Measurements from ENCODE around the gene PPP1R11. TPM values are rescaled to one million over a fixed set of nuclear protein-coding genes. Genes with fewer than 3 reads are reported as not detected.
"Not testable (repeated sequence)": the region's sequence is repeated elsewhere in the genome, so short reads cannot be mapped to it uniquely, and the experiment has no call there.

Gene PPP1R11
- total RNA-seq, 1 experiment from 2014 or later: 59.2 TPM

- ChIA-PET CTCF (no interaction called here), POLR2A (no interaction called here)
- H3K27me3 ChIP-seq (ENCODE audit: control insufficient read depth, insufficient read depth, low read length): peaks cover 16% of the 10 kb centered on the region
- in situ Hi-C loops (cut with HindIII; ENCODE audit: low pct_unique_long_range_greater_than_20kb, low sequenced_read_pairs) (no loop called here), intact Hi-C loops (cut with micrococcal nuclease; ENCODE audit: unreplicated experiment) (no loop called here)
- BruUV-seq (replicated peaks): no TSS peak
- H3K9me3 ChIP-seq (ENCODE audit: control insufficient read depth, insufficient read depth, low read depth, low read length): no peaks in the 10 kb centered on the region
- no peak for ATAC-seq
- H3K27ac ChIP-seq (ENCODE audit: low read length): no peak overlapping the region
- H3K4me3 ChIP-seq (ENCODE audit: low read depth in 2 of 2, low read length in 2 of 2): no peak overlapping the region
- no peaks in the 10 kb centered on the region for H3K36me3 ChIP-seq (ENCODE audit: control insufficient read depth, insufficient read depth, low read length)
- no peak for DNase-seq (ENCODE audit: low read depth, low spot score)
- TF ChIP-seq SIN3A (IDR thresholded peaks at IDR 0.05; ENCODE audit: borderline replicate concordance, insufficient read depth, low read depth, low read length): no peak
- TF ChIP-seq, protein P1, sequence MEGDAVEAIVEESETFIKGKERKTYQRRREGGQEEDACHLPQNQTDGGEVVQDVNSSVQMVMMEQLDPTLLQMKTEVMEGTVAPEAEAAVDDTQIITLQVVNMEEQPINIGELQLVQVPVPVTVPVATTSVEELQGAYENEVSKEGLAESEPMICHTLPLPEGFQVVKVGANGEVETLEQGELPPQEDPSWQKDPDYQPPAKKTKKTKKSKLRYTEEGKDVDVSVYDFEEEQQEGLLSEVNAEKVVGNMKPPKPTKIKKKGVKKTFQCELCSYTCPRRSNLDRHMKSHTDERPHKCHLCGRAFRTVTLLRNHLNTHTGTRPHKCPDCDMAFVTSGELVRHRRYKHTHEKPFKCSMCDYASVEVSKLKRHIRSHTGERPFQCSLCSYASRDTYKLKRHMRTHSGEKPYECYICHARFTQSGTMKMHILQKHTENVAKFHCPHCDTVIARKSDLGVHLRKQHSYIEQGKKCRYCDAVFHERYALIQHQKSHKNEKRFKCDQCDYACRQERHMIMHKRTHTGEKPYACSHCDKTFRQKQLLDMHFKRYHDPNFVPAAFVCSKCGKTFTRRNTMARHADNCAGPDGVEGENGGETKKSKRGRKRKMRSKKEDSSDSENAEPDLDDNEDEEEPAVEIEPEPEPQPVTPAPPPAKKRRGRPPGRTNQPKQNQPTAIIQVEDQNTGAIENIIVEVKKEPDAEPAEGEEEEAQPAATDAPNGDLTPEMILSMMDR (IDR thresholded peaks at IDR 0.05): no peak
- TF ChIP-seq, protein P2, sequence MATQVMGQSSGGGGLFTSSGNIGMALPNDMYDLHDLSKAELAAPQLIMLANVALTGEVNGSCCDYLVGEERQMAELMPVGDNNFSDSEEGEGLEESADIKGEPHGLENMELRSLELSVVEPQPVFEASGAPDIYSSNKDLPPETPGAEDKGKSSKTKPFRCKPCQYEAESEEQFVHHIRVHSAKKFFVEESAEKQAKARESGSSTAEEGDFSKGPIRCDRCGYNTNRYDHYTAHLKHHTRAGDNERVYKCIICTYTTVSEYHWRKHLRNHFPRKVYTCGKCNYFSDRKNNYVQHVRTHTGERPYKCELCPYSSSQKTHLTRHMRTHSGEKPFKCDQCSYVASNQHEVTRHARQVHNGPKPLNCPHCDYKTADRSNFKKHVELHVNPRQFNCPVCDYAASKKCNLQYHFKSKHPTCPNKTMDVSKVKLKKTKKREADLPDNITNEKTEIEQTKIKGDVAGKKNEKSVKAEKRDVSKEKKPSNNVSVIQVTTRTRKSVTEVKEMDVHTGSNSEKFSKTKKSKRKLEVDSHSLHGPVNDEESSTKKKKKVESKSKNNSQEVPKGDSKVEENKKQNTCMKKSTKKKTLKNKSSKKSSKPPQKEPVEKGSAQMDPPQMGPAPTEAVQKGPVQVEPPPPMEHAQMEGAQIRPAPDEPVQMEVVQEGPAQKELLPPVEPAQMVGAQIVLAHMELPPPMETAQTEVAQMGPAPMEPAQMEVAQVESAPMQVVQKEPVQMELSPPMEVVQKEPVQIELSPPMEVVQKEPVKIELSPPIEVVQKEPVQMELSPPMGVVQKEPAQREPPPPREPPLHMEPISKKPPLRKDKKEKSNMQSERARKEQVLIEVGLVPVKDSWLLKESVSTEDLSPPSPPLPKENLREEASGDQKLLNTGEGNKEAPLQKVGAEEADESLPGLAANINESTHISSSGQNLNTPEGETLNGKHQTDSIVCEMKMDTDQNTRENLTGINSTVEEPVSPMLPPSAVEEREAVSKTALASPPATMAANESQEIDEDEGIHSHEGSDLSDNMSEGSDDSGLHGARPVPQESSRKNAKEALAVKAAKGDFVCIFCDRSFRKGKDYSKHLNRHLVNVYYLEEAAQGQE (IDR thresholded peaks at IDR 0.05; ENCODE audit: insufficient read depth in 1 of 2, low read depth in 2 of 2, low read length in 1 of 2): no peak
- no peak for TF ChIP-seq POLR2AphosphoS5 (IDR thresholded peaks at IDR 0.05; ENCODE audit: low read depth, low read length)
- TF ChIP-seq TCF7L2 (IDR thresholded peaks at IDR 0.05; ENCODE audit: low read depth, low read length): no peak
- H3K4me1 ChIP-seq (ENCODE audit: control insufficient read depth, insufficient read depth, low read length): no peaks in the 10 kb centered on the region
Observed at GRCh38 chr6:30113841-30114240, 46.8 kb downstream of the PPP1R11 start.

- no peak for ATAC-seq
- no TSS peak for BruUV-seq (replicated peaks)
- intact Hi-C loops (cut with micrococcal nuclease; ENCODE audit: unreplicated experiment): no loop called here
- ChIA-PET CTCF (no interaction called here), POLR2A (no interaction called here)
- no peaks in the 10 kb centered on the region for H3K9me3 ChIP-seq (ENCODE audit: control insufficient read depth, insufficient read depth, low read depth, low read length)
- H3K27ac ChIP-seq (ENCODE audit: low read length): no peak overlapping the region
- no peak overlapping the region for H3K4me3 ChIP-seq (ENCODE audit: low read depth in 2 of 2, low read length in 2 of 2)
- no peaks in the 10 kb centered on the region for H3K36me3 ChIP-seq (ENCODE audit: control insufficient read depth, insufficient read depth, low read length)
- peaks cover 14% of the 10 kb centered on the region for H3K27me3 ChIP-seq (ENCODE audit: control insufficient read depth, insufficient read depth, low read length)
- DNase-seq (ENCODE audit: low read depth, low spot score): no peak
- no peaks in the 10 kb centered on the region for H3K4me1 ChIP-seq (ENCODE audit: control insufficient read depth, insufficient read depth, low read length)
- TF ChIP-seq SIN3A (IDR thresholded peaks at IDR 0.05; ENCODE audit: borderline replicate concordance, insufficient read depth, low read depth, low read length) (no peak), POLR2AphosphoS5 (IDR thresholded peaks at IDR 0.05; ENCODE audit: low read depth, low read length) (no peak)
- TF ChIP-seq, protein P1 (IDR thresholded peaks at IDR 0.05): peak; percentile 23; the same call in 1 of the 2 replicates
- in situ Hi-C loops (cut with HindIII; ENCODE audit: low pct_unique_long_range_greater_than_20kb, low sequenced_read_pairs): no loop called here
Observed at GRCh38 chr6:30116724-30117123, 49.7 kb downstream of the PPP1R11 start.

DNA sequence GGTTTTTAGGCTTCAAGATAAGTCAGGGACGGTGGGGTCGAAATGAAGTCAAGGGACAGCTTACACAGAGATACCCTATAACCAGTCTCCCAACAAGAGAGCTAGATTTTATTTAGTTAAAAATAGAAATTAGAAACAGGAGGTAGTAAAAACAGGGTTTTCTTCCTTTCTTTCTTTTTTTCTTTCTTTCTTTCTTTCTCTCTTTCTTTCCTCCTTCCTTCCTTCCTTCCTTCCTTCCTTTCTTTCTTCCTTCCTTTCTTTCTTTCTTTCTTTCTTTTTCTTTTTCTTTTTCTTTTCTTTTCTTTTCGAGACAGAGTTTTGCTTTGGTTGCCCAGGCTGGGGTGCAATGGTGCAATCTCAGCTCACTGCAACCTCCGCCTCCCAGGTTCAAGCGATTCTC, 51.7 kb downstream of the PPP1R11 start:
- H3K27ac ChIP-seq (ENCODE audit: low read length); CTCF ChIA-PET; H3K9me3 ChIP-seq (ENCODE audit: control insufficient read depth, insufficient read depth, low read depth, low read length): not testable (repeated sequence)

More for the DNA sequence above, 51.7 kb downstream of the PPP1R11 start:
- intact Hi-C loops (cut with micrococcal nuclease; ENCODE audit: unreplicated experiment); POLR2A ChIA-PET; H3K36me3 ChIP-seq (ENCODE audit: control insufficient read depth, insufficient read depth, low read length); in situ Hi-C loops (cut with HindIII; ENCODE audit: low pct_unique_long_range_greater_than_20kb, low sequenced_read_pairs); H3K4me3 ChIP-seq (ENCODE audit: low read depth in 2 of 2, low read length in 2 of 2); BruUV-seq (replicated peaks); DNase-seq (ENCODE audit: low read depth, low spot score); ATAC-seq; H3K4me1 ChIP-seq (ENCODE audit: control insufficient read depth, insufficient read depth, low read length); H3K27me3 ChIP-seq (ENCODE audit: control insufficient read depth, insufficient read depth, low read length): not testable (repeated sequence)

Other genes starting within 250 kb of the PPP1R11 start
- 0.62 TPM for gene HLA-G, start 239.4 kb upstream of the PPP1R11 start, total RNA-seq (2021; ENCODE audit: unreplicated experiment)
- 397 TPM for gene HLA-A, start 124.7 kb upstream of the PPP1R11 start, total RNA-seq (2021; ENCODE audit: unreplicated experiment)
- gene POLR1H, start 5.9 kb upstream of the PPP1R11 start, total RNA-seq (2021; ENCODE audit: unreplicated experiment): 24.9 TPM
- gene RNF39, start 8.6 kb downstream of the PPP1R11 start, total RNA-seq (2021; ENCODE audit: unreplicated experiment): not detected
- gene TRIM31, start 45.9 kb downstream of the PPP1R11 start, total RNA-seq (2021; ENCODE audit: unreplicated experiment): not detected
- gene TRIM40, start 68.9 kb downstream of the PPP1R11 start, total RNA-seq (2021; ENCODE audit: unreplicated experiment): not detected
- not detected for gene TRIM10, start 94.0 kb downstream of the PPP1R11 start, total RNA-seq (2021; ENCODE audit: unreplicated experiment)
- gene TRIM15, start 96.3 kb downstream of the PPP1R11 start, total RNA-seq (2021; ENCODE audit: unreplicated experiment): 0.13 TPM
- gene TRIM26, start 146.2 kb downstream of the PPP1R11 start, total RNA-seq (2021; ENCODE audit: unreplicated experiment): 44.8 TPM